Measurements from ENCODE around the gene FAM78A. TPM values are rescaled to one million over a fixed set of nuclear protein-coding genes. Genes with fewer than 3 reads are reported as not detected.
"Not testable (repeated sequence)": the region's sequence is repeated elsewhere in the genome, so short reads cannot be mapped to it uniquely, and the experiment has no call there.

The FAM78A gene
- polyA plus RNA-seq, 10 donors, result 25.0 to 42.0 (median 29.4) TPM

- not testable (repeated sequence) for DNase-seq
Measured at GRCh38 chr9:131211920-131212319, 64.4 kb downstream of the FAM78A start.

Other genes starting within 250 kb of the FAM78A start
- gene AIF1L, start 180.0 kb downstream of the FAM78A start, polyA plus RNA-seq (ENCODE audit: insufficient read length in 10 of 10), result 10 to 100 TPM; 22.7 to 35.1 (median 30.8) TPM
- 10 to 100 TPM; 24.6 to 36.8 (median 30.1) TPM for gene NUP214, start 150.9 kb downstream of the FAM78A start, polyA plus RNA-seq (ENCODE audit: insufficient read length in 10 of 10)
- gene PLPP7, start 13.2 kb upstream of the FAM78A start, polyA plus RNA-seq (ENCODE audit: insufficient read length in 10 of 10), result 10 to 100 TPM; 20.0 to 33.9 (median 30.0) TPM
- gene PRRC2B, start 117.6 kb upstream of the FAM78A start, polyA plus RNA-seq (ENCODE audit: insufficient read length in 10 of 10), result 100 to 1,000 TPM; 124 to 177 (median 145) TPM
- gene POMT1, start 226.4 kb upstream of the FAM78A start, polyA plus RNA-seq (ENCODE audit: insufficient read length in 10 of 10), result 10 to 100 TPM; 16.5 to 29.7 (median 21.0) TPM

All from muscle of back (tissue), 11 donors.